Esophagus muscularis mucosa (tissue), 4 donors: Measurements from ENCODE around the gene LY6G6D.

Experiments used
- EP300 ChIP-seq: sonication (generic); formaldehyde crosslinking; IDR thresholded peaks from one replicate; pipeline ENCODE4 v1.6.1; 2017; ENCODE audit warnings: antibody characterized with exemption
- POLR2A ChIP-seq: fragments of 450-650 bp; IDR thresholded peaks from one replicate; pipeline ENCODE4 v1.6.1; 2017; ENCODE audit warnings: antibody characterized with exemption, moderate library complexity, mild to moderate bottlenecking, low read depth
- POLR2AphosphoS5 ChIP-seq, 2 donors: sonication (generic); formaldehyde crosslinking; IDR thresholded peaks; one replicate each; pipeline ENCODE4 v1.6.1; 2017; ENCODE audit warnings: antibody characterized with exemption in 2 of 2
- TF ChIP-seq, protein P1 (sequence below), 3 experiments: fragments of 200-600 bp in 2 of 3; fragments of 450-650 bp in 1 of 3; sonication (generic) in 2 of 3; IDR thresholded peaks; one replicate each; pipeline ENCODE4 v1.5.1; 2017 to 2019; ENCODE audit warnings: antibody characterized with exemption in 3 of 3, mild to moderate bottlenecking in 2 of 3, moderate library complexity in 1 of 3

DNA sequence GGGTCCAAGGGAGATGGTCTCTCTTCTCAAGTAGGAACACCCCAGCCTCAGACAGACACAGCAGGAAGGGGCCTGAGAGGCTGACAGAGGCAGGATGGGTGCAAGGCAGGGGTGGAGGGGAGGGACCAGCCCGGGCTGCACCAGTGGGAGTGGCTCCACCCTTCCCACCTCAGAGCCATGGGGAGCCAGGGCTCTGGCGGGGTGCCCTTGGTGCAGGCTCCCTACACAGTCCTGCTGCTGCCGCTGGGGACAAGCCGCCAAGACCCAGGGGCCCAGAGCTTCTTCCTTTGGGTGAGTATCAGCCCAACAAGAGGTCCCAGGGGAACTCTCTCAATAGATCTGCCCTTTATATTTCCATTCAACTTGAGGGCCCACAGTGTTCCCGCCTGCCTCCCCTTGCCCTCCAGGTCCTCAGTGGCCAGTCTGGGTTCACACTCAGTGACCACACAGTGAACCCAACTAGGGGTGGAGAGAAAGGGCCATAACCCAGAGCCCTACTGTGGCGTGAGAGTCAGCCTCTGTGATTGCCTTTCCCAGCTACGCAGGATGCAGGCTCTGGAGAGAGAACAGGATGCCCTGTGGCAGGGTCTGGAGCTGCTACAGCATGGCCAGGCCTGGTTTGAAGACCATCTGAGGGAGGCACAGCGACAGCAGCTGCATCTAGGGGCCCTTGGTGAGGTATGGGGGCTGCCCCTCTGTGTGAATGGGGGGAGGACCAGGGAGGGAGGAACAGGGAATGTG lies 47.9 kb downstream of the LY6G6D start:
- no peak for TF ChIP-seq EP300
- TF ChIP-seq POLR2A: no peak
- TF ChIP-seq, protein P1, sequence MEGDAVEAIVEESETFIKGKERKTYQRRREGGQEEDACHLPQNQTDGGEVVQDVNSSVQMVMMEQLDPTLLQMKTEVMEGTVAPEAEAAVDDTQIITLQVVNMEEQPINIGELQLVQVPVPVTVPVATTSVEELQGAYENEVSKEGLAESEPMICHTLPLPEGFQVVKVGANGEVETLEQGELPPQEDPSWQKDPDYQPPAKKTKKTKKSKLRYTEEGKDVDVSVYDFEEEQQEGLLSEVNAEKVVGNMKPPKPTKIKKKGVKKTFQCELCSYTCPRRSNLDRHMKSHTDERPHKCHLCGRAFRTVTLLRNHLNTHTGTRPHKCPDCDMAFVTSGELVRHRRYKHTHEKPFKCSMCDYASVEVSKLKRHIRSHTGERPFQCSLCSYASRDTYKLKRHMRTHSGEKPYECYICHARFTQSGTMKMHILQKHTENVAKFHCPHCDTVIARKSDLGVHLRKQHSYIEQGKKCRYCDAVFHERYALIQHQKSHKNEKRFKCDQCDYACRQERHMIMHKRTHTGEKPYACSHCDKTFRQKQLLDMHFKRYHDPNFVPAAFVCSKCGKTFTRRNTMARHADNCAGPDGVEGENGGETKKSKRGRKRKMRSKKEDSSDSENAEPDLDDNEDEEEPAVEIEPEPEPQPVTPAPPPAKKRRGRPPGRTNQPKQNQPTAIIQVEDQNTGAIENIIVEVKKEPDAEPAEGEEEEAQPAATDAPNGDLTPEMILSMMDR (IDR thresholded peaks at IDR 0.05): no peak
- no peak for TF ChIP-seq POLR2AphosphoS5 (IDR thresholded peaks at IDR 0.05)
